Activated naive CD8-positive, alpha-beta T cell treated with anti-CD3 and anti-CD28 coated beads, Interleukin-2, amount 50 U/mL, for 24 hours (primary cell): Measurements from ENCODE around the gene STOML2.
A peak's percentile ranks its signal among the peaks of the same experiment; 100 is the strongest.

Experiments used
- ATAC-seq: fragments of 150-1000 bp; cut with Tn5 transposase; one replicate; pipeline ENCODE4 v1.10.0; 2021
- DNase-seq: peaks from one replicate; pipeline ENCODE4 v3.0.0; 2021
- H3K27ac Mint-ChIP-seq: one replicate; pipeline ENCODE4 v1.8.0; 2021; ENCODE audit warnings: mild to moderate bottlenecking, mixed read lengths
- H3K27me3 Mint-ChIP-seq: one replicate; pipeline ENCODE4 v1.8.0; 2021; ENCODE audit warnings: mixed read lengths
- H3K36me3 Mint-ChIP-seq: one replicate; pipeline ENCODE4 v1.8.0; 2021; ENCODE audit warnings: low read depth, mixed read lengths
- H3K4me1 Mint-ChIP-seq: one replicate; pipeline ENCODE4 v1.8.0; 2021; ENCODE audit warnings: mixed read lengths
- H3K4me3 Mint-ChIP-seq: one replicate; pipeline ENCODE4 v1.8.0; 2021; ENCODE audit warnings: mild to moderate bottlenecking, moderate library complexity, mixed read lengths
- H3K9me3 Mint-ChIP-seq: one replicate; pipeline ENCODE4 v1.8.0; 2021; ENCODE audit warnings: mixed read lengths

Gene STOML2

DNA sequence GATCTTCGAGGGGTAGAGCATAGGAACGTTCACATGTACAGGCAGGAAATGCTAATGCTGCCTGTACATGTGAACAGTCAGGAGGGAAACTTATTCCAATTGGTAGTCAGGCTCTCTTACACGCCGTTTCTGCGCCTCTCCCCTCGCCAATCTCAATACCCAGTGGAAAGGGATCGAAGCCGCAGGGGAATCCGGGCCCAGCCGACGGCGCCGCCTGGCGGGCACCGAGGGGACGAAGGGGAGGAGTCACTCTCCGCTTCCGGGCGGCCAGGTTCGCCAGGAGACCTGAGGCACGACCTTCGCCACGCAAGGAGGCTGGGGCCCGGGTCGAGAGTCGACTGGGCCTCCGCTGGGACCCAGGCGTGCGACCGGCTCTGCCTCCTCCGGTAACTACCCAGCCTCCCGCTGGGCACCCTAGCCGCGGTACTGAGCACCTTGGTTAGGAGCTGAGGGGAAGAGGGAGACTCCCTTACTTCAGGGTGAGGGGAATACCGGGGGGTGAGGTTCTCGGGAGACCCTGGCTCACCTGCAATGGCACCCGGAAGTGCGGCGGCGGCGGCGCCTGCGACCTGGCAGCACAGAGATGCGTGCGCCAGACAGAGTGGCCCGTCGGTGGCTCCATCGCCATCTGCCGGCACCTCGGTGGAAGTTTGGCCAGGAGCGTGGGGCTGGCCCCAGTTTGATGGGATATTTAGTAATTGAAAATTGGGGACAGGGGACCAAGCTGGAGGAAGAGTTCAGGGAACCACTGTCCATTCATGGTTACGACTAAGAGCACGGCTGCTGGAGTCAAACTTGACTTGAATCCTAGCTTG, 6.7 kb downstream of the STOML2 start, which contains the start of gene PIGO:
TSS of gene PIGO (minus strand) at position 557 of the 815 bp plus-strand sequence. CDS start 1,026 bp downstream, outside the sequence.
- Mint-ChIP-seq H3K4me1 (peaks cover 41% of the 10 kb centered on the region), H3K27ac (peak within 1 kb of the TSS; percentile 92), H3K27me3 (no peaks in the 10 kb centered on the region), H3K36me3 (peaks cover 29% of the 10 kb centered on the region), H3K9me3 (no peaks in the 10 kb centered on the region), H3K4me3 (peak within 1 kb of the TSS; percentile 89)
- DNase-seq (peak; percentile 92), ATAC-seq (peak; percentile 91)

DNA sequence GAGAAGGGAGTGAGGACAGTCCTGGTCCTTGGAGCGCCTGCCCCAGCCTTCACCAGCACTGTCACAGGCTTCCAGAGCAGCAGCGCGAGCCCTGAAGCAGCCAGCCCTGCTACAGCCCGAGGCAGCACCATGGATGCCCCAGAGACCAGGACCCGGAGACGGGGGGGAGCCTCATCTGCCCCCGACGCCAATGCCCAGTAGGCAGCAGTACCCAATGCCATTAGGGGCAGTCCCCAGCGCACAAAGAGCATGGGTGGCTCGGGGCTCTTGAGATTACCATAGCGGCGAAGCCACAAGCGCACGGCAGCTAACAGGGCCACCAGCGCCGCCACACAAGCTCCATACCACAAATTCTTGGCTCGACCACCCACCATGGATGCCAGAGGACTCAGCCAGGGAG, 11.4 kb downstream of the STOML2 start:
- H3K27ac Mint-ChIP-seq: no peak overlapping the region
- no peak for DNase-seq
- H3K27me3 Mint-ChIP-seq: no peaks in the 10 kb centered on the region
- H3K9me3 Mint-ChIP-seq: no peaks in the 10 kb centered on the region
- peaks cover 18% of the 10 kb centered on the region for H3K4me1 Mint-ChIP-seq
- no peak overlapping the region for H3K4me3 Mint-ChIP-seq
- H3K36me3 Mint-ChIP-seq: peaks cover 27% of the 10 kb centered on the region
- ATAC-seq: no peak

DNA sequence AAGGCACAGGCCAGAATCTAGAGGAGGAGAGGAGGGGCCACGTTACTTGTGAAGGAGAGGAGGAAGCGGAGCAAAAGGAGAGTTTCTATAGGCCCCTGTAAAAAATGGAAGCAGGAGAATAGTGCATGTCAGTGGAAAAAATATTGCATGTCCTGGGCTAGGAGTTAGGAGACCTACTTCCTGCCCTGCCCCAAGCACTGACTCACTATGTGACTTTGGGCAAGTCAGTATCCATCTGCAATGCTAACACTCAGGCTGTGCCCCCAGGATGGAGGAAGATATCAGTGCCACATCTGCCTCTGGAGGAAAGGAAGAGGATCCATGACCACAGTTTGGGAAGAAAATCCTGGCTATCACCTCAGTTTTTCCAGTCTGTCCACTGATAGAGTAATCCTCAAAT, 13.5 kb downstream of the STOML2 start:
- ATAC-seq (no peak), DNase-seq (no peak)
- Mint-ChIP-seq H3K27me3 (no peaks in the 10 kb centered on the region), H3K27ac (peak overlapping the region; percentile 47), H3K36me3 (peaks cover 30% of the 10 kb centered on the region), H3K9me3 (no peaks in the 10 kb centered on the region), H3K4me3 (no peak overlapping the region), H3K4me1 (peaks cover 2% of the 10 kb centered on the region)

DNA sequence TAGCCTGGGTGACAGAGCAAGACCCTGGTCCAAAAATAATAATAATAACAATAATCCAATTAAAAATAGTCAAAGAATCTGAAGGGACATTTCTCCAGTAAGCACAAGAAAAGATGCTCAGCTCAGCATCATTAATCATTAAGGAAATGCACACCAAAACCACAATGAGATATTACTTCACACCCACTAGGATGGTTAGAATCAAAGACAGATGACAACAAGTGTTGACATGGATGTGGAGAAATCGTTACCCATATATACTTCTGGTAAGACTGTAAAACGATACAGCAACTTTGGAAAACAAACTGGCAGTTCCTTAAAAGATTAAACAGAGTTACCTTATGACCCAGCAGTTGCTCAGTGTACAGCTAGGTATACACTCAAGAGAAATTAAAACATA, 17.9 kb downstream of the STOML2 start:
- H3K36me3 Mint-ChIP-seq: peaks cover 21% of the 10 kb centered on the region

DNA sequence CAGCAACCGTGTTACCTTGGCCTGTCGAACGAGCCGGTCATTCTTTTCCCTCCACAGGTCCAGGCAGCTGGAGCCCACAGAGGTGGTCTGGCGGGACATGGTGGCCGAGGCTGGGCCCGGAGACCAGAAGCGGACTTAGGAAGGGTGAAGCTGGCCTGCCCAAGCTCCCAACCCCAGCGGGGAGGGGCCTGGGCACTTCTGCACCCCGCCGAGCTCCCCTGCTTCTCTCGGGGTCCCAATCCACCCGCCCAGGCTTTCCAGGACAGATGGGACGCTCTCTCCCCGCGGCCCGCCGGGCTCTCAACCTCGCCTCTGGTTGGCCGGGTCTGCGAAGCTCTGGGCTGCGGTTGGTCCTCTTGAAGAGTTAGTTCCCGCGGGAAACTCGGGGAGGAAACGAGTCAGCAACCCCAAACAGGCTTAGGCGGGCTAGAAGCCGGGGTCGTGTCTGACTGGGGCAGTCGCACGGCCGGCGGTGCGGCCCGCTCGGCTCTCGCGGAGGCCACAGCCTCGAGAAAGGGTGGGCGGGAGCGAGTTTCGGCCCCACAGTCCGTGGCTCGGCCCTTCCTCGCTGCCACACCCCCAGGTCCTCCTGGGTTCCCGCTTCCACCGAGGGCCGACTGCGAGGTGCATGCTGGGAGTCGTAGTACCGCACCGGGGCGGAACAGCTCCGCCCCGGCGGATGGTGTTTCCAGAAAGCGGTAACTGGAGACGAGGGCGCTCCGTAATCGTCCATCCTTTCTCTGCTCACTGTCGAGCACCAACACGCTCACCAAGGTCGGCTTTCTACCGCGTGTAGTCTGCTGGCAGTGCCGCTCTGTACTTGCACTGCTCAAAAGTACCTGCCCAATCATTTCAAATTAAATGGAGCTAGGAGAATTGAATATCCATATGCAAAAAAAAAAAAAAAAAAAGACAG, 23.2 kb downstream of the STOML2 start, which contains the start of gene FANCG:
TSS of gene FANCG (minus strand) at position 517 of the 916 bp plus-strand sequence. CDS start at position 99, 418 bp downstream.
- Mint-ChIP-seq H3K4me3 (peak within 1 kb of the TSS; percentile 83), H3K36me3 (peaks cover 21% of the 10 kb centered on the region), H3K27ac (peak within 1 kb of the TSS; percentile 92), H3K27me3 (no peaks in the 10 kb centered on the region), H3K9me3 (no peaks in the 10 kb centered on the region), H3K4me1 (peaks cover 27% of the 10 kb centered on the region)
- ATAC-seq: peak; percentile 92
- DNase-seq: peak; percentile 85

More for the DNA sequence above, 17.9 kb downstream of the STOML2 start:
- ATAC-seq (no peak), DNase-seq (no peak)
- H3K4me1 Mint-ChIP-seq: peaks cover 5% of the 10 kb centered on the region
- peak overlapping the region; percentile 24 for H3K27ac Mint-ChIP-seq
- no peaks in the 10 kb centered on the region for H3K27me3 Mint-ChIP-seq
- H3K4me3 Mint-ChIP-seq: no peak overlapping the region
- H3K9me3 Mint-ChIP-seq: no peaks in the 10 kb centered on the region

DNA sequence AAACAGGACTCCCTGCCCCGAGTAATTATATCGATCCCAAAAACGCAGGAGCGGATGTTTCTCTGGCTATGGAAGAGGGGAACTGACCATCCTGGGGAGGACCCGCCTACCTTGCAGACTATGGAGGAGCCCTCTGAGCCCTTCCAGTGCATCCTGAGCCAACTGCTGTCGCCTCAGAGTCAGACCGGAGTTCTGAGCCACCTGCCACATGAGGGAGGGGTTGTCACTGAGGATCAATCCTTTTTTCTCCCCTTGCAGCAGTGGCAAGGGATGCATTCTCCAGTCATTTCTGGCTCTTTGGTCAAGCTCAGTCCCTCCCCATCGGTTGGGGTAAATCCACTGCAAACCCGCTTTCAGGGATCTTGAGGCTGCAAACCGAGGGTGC, 23.9 kb downstream of the STOML2 start:
- DNase-seq: no peak
- Mint-ChIP-seq H3K4me1 (peaks cover 27% of the 10 kb centered on the region), H3K4me3 (peak overlapping the region; percentile 83), H3K27me3 (no peaks in the 10 kb centered on the region), H3K27ac (peak overlapping the region; percentile 92), H3K36me3 (peaks cover 26% of the 10 kb centered on the region), H3K9me3 (no peaks in the 10 kb centered on the region)
- no peak for ATAC-seq

DNA sequence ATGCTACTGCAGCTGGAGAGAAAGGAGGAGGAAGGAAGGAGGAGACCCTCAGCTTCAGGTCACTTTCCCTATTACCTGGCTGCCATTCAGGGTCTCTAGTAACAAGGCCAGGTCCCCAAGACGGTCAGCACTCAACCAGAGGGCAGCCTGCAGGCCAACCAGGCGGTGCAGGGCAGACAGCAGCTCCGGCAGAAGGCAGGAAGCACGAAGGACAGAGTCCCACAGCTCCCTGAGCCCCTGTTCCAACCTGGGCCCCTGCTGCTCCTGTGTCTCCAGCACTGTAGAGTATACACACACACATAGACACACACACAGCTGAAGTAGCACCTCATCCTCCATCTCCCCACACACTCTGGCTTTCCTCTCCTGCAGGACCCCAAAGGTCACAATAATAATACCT, 24.9 kb downstream of the STOML2 start:
- Mint-ChIP-seq H3K9me3 (no peaks in the 10 kb centered on the region), H3K27ac (peak overlapping the region; percentile 92), H3K36me3 (peaks cover 32% of the 10 kb centered on the region), H3K27me3 (no peaks in the 10 kb centered on the region), H3K4me1 (peaks cover 33% of the 10 kb centered on the region), H3K4me3 (peak overlapping the region; percentile 83)
- ATAC-seq (no peak), DNase-seq (no peak)

DNA sequence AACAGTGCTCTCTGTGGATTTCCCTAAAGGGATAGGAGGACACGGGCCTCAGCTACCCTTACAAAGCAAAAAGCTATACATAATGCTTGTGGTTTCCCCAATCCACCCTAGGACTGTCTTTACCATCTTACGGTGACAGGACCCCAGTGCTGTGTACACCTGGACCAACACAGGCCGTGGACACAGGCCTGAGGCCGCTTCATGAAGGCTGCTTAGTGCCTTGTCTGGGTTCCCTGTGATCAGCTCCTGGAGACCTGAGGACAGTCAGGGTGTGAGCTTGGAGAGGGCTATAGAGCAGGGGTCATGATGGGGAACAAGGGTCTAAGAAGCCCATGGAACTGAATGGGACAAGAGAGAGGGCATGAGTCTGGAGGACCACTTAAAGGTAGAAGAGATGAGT, 26.1 kb downstream of the STOML2 start:
- Mint-ChIP-seq H3K27ac (no peak overlapping the region), H3K4me3 (no peak overlapping the region), H3K27me3 (peaks cover 2% of the 10 kb centered on the region), H3K9me3 (no peaks in the 10 kb centered on the region), H3K4me1 (peaks cover 41% of the 10 kb centered on the region), H3K36me3 (peaks cover 36% of the 10 kb centered on the region)
- no peak for DNase-seq
- no peak for ATAC-seq

DNA sequence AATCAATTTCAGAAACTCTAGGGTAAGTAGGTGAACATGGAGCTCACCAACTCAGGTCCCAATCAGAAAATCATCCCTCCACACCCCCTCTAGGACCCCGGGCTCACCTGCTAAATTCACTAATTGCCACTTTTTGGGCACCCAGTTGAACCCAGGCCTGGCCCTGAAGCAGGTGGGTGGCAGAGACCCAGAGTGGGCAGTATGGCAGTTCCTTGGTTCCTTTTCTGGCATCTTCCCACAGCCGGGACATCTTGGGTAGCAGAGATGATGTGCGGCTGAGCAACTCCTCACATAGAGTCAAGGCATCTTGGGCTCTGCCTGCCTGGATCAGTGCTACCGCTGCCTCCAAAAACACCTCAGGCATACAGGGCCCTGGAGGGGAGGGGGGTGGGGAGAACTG, 27.6 kb downstream of the STOML2 start:
- Mint-ChIP-seq H3K36me3 (peaks cover 49% of the 10 kb centered on the region), H3K4me3 (no peak overlapping the region), H3K27ac (no peak overlapping the region), H3K27me3 (peaks cover 2% of the 10 kb centered on the region), H3K9me3 (no peaks in the 10 kb centered on the region), H3K4me1 (peaks cover 48% of the 10 kb centered on the region)
- no peak for ATAC-seq
- DNase-seq: no peak

DNA sequence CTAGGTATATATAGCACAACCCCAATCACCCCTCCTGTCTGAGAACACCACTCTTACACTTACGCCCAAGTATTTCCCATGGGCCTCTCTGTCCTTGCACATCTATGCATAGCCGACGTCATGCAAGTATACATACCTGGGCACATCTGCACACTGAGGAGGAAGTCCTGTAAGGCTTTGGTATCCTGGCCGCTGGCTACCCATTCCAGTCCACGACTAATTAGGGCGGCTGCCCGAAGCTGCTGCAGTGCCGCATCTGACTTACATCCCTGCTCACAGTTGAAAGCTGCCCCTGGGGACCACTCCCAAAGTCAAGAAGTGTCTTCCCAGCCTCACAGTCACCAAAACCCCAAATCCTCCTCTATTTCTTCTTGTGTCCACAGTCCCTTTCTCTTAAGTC, 28.1 kb downstream of the STOML2 start:
- ATAC-seq: no peak
- Mint-ChIP-seq H3K9me3 (no peaks in the 10 kb centered on the region), H3K27ac (no peak overlapping the region), H3K4me3 (no peak overlapping the region), H3K4me1 (peaks cover 49% of the 10 kb centered on the region), H3K27me3 (peaks cover 2% of the 10 kb centered on the region), H3K36me3 (peaks cover 54% of the 10 kb centered on the region)
- DNase-seq: no peak

DNA sequence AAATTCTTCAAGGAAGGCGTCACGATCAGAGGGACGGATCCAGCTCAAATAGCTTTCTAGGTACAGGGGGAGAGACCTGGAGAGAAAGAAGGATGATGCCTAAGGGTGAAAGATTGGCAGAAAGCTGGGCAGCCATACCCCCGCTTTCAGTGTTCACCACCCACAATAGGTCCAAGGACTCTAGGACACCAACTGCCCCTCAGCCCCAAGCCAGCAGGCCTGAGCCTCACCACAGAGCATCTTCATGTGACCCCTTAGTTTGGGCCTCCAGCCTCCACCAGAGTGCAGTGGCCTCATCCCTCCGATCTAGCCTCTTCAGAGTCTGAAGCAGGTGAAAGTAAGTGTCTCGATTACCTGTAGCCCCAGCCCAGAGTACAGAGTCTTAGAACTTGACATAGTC, 28.8 kb downstream of the STOML2 start:
- no peak for DNase-seq
- no peak for ATAC-seq
- H3K9me3 Mint-ChIP-seq: no peaks in the 10 kb centered on the region
- H3K27ac Mint-ChIP-seq: no peak overlapping the region
- H3K27me3 Mint-ChIP-seq: peaks cover 2% of the 10 kb centered on the region
- no peak overlapping the region for H3K4me3 Mint-ChIP-seq
- H3K36me3 Mint-ChIP-seq: peaks cover 57% of the 10 kb centered on the region
- peaks cover 55% of the 10 kb centered on the region for H3K4me1 Mint-ChIP-seq

DNA sequence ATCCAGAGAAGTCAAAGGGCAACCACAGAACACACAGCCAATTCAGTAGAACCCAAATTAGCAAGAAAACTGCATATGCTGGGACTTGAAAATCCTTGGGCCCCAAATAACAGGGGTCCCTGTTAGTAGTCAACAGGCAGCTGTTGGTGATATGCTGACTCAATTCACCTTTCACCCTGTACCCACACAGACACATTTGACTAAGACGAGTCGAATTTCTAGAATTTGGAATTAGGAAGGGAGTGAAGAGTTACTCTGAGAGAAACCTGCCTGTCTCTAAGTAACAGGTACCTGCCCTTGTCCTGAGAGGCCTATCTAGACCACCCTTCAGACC, 29.7 kb downstream of the STOML2 start:
- H3K4me3 Mint-ChIP-seq: peak overlapping the region; percentile 93
- H3K27ac Mint-ChIP-seq: peak overlapping the region; percentile 90
- H3K36me3 Mint-ChIP-seq: peaks cover 64% of the 10 kb centered on the region
- H3K9me3 Mint-ChIP-seq: no peaks in the 10 kb centered on the region
- DNase-seq (no peak), ATAC-seq (no peak)
- H3K27me3 Mint-ChIP-seq: peaks cover 2% of the 10 kb centered on the region
- peaks cover 56% of the 10 kb centered on the region for H3K4me1 Mint-ChIP-seq

DNA sequence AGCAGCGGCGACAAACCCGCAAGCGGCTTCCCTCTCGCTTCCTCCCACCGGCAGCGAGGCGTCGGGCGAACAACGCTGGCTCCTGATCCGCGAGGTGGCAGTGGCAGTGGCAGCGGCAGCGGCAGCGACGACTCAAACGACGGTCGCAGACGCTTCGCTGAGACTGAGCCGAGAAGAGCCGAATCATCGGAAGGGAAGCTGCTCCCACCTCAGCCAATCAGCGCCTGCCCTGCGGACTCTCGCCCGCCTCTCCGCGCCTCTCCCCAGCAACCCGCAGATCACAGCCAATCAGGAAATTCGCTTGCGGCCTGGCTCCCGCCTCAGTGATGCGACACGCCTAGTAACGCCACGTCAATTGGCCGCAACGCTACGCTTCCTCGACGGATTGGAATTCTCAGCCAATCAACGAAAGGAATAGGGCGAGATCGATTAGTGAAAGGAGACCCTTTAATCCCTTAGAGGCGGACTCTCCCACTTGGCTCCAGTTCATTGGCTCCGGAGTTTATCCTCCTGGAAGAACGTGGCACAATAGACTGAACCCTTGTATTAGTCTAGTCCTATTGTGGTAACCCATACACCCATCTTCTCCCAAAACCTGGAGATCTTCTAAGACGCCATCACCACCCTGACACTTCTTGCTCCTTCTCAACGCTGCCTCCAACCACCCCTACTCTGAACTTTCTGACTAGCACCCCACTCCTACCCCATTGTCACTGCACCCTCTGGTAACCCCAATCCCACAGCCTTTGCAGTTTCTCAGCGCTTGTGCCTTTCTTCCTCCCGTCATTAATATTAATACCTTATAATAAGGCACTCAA, 30.3 kb downstream of the STOML2 start, which contains the start of gene VCP:
TSS of gene VCP (minus strand) at position 165 of the 818 bp plus-strand sequence. CDS start 272 bp downstream, outside the sequence.
- ATAC-seq (peak; percentile 85), DNase-seq (peak; percentile 96)
- peak within 1 kb of the TSS; percentile 93 for H3K4me3 Mint-ChIP-seq
- H3K4me1 Mint-ChIP-seq: peaks cover 56% of the 10 kb centered on the region
- H3K36me3 Mint-ChIP-seq: peaks cover 69% of the 10 kb centered on the region
- H3K9me3 Mint-ChIP-seq: no peaks in the 10 kb centered on the region
- peak within 1 kb of the TSS; percentile 90 for H3K27ac Mint-ChIP-seq
- H3K27me3 Mint-ChIP-seq: peaks cover 2% of the 10 kb centered on the region
